PC-9 (cell line): ENCODE results near the gene WFDC12. TPM values are rescaled to one million over a fixed set of nuclear protein-coding genes. Genes with fewer than 3 reads are reported as not detected.
A peak's percentile ranks its signal among the peaks of the same experiment; 100 is the strongest.

Experiments
- BruUV-seq: library from RNA; stranded (reverse); fragments of 400-500 nt; replicated peaks from 2 replicates; lab custom pipeline; 2021; lab: Mats Ljungman, UMichigan
- CTCF ChIA-PET: fragments of 300-600 bp; sonication (Branson Sonifier 250); formaldehyde crosslinking; loops from one replicate; lab custom pipeline; 2022; ENCODE audit warnings: antibody characterized with exemption; lab: Charles Lee
- POLR2A ChIA-PET: fragments of 300-600 bp; sonication (Branson Sonifier 250); formaldehyde crosslinking; loops from one replicate; lab custom pipeline; 2022; ENCODE audit warnings: antibody characterized with exemption; ENCODE audit not compliant: unreplicated experiment; lab: Charles Lee
- DNase-seq, 2 experiments: peaks; one replicate each; pipeline versions ENCODE4 v3.0.0 to v3.0.0-alpha.2; 2015 to 2022; ENCODE audit warnings: mixed read lengths in 1 of 2
- H2AFZ ChIP-seq: fragments of 200-600 bp; sonication (generic); 2 replicates; pipeline ENCODE4 v1.8.1; 2017; ENCODE audit warnings: antibody characterized with exemption
- H3F3A ChIP-seq: fragments of 200-600 bp; sonication (generic); 2 replicates; pipeline ENCODE4 v1.8.1; 2017; ENCODE audit warnings: antibody characterized with exemption, mild to moderate bottlenecking, low read depth; ENCODE audit not compliant: insufficient read depth
- H3K27ac ChIP-seq: fragments of 200-600 bp; sonication (generic); 2 replicates; pipeline ENCODE4 v1.6.1; 2016; ENCODE audit warnings: mixed run types
- H3K27me3 ChIP-seq: fragments of 200-600 bp; sonication (generic); 2 replicates; pipeline ENCODE4 v1.6.1; 2016; ENCODE audit warnings: low read depth, mixed run types; ENCODE audit not compliant: insufficient read depth
- H3K36me3 ChIP-seq: fragments of 200-600 bp; sonication (generic); 2 replicates; pipeline ENCODE4 v1.6.1; 2016; ENCODE audit warnings: low read depth, mixed run types
- H3K4me1 ChIP-seq: fragments of 200-600 bp; sonication (generic); replicated peaks from 2 replicates; pipeline ENCODE4 v1.6.1; 2016; ENCODE audit warnings: mixed run types; ENCODE audit not compliant: insufficient read depth
- H3K4me2 ChIP-seq: fragments of 200-600 bp; sonication (generic); 2 replicates; pipeline ENCODE4 v1.6.1; 2017; ENCODE audit warnings: mixed run types
- H3K4me3 ChIP-seq: fragments of 200-600 bp; sonication (generic); 2 replicates; pipeline ENCODE4 v1.6.1; 2016; ENCODE audit warnings: mixed run types
- H3K79me2 ChIP-seq: fragments of 200-600 bp; sonication (generic); 2 replicates; pipeline ENCODE4 v1.6.1; 2017; ENCODE audit warnings: low read depth, mixed run types
- H3K9me2 ChIP-seq: fragments of 200-600 bp; sonication (generic); 2 replicates; pipeline ENCODE4 v1.8.1; 2017; ENCODE audit warnings: mild to moderate bottlenecking; ENCODE audit not compliant: insufficient read depth
- H3K9me3 ChIP-seq: fragments of 200-600 bp; sonication (generic); 2 replicates; pipeline ENCODE4 v1.8.1; 2016; ENCODE audit warnings: low read depth; ENCODE audit not compliant: insufficient read depth
- H4K20me1 ChIP-seq: fragments of 200-600 bp; sonication (generic); 2 replicates; pipeline ENCODE4 v1.8.1; 2017; ENCODE audit not compliant: insufficient read depth
- EZH2 ChIP-seq: fragments of 200-600 bp; sonication (generic); IDR thresholded peaks from 2 replicates; pipeline ENCODE4 v1.8.0; 2017; ENCODE audit warnings: antibody characterized with exemption, low read depth
- intact Hi-C: fragments of 100-400 bp; cut with micrococcal nuclease; formaldehyde crosslinking; loops from one replicate; pipeline ENCODE4 v1.10.0; 2022; ENCODE audit not compliant: unreplicated experiment
- total RNA-seq: library from RNA; stranded (reverse); gene quantifications from 2 replicates; pipeline ENCODE4 v1.2.3, GENCODE V29; 2021
- TF ChIP-seq, protein P1 (sequence below): fragments of 200-600 bp; sonication (generic); conservative IDR thresholded peaks from 2 replicates; pipeline ENCODE4 v1.6.1; 2017; ENCODE audit warnings: mixed run types, antibody characterized with exemption, mild to moderate bottlenecking, moderate library complexity

Gene WFDC12
- total RNA-seq, 1 experiment from 2014 or later, result not detected

DNA sequence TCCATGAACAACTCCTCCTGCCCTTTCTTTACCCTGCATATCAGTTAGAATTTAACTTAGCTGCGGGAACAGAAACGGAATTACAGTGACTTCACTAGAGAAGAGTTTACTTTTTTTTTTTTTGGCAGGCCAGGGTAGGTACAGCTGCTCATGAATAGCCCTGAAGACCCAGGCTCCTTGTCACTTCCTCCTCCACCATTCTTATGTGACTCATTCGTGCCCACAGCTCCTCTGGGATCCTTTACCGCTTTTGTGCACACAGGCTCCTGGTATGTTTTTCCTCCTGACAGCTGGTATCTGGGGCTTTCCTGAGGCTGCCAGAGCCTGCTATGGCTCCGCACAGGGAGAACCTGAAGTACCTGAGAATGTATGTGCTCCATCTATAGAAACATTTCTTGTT is 19.5 kb downstream of the WFDC12 start:
- H3K4me1 ChIP-seq, result peaks cover 8% of the 10 kb centered on the region; the same call in 1 of the 2 replicates
- no TSS peak for BruUV-seq
- no peaks in the 10 kb centered on the region for H3K9me2 ChIP-seq
- intact Hi-C loops, result no loop called here
- no peak overlapping the region for H3K4me3 ChIP-seq
- no peaks in the 10 kb centered on the region for H3K9me3 ChIP-seq
- H3K27ac ChIP-seq, result no peak overlapping the region
- TF ChIP-seq, protein P1, sequence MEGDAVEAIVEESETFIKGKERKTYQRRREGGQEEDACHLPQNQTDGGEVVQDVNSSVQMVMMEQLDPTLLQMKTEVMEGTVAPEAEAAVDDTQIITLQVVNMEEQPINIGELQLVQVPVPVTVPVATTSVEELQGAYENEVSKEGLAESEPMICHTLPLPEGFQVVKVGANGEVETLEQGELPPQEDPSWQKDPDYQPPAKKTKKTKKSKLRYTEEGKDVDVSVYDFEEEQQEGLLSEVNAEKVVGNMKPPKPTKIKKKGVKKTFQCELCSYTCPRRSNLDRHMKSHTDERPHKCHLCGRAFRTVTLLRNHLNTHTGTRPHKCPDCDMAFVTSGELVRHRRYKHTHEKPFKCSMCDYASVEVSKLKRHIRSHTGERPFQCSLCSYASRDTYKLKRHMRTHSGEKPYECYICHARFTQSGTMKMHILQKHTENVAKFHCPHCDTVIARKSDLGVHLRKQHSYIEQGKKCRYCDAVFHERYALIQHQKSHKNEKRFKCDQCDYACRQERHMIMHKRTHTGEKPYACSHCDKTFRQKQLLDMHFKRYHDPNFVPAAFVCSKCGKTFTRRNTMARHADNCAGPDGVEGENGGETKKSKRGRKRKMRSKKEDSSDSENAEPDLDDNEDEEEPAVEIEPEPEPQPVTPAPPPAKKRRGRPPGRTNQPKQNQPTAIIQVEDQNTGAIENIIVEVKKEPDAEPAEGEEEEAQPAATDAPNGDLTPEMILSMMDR, result no peak
- TF ChIP-seq EZH2, result no peak
- POLR2A ChIA-PET, result interaction anchor here (0.5 to 0.6 kb wide), 3 partner anchors 92 to 303 kb away, joined by 3 to 22 read pairs (median 6); no protein-coding TSS in a partner anchor
- DNase-seq, result peak; percentile 70 to 71
- no peak overlapping the region for H3K4me2 ChIP-seq
- no peak overlapping the region for H2AFZ ChIP-seq
- no peaks in the 10 kb centered on the region for H3K27me3 ChIP-seq
- H3K36me3 ChIP-seq, result no peaks in the 10 kb centered on the region
- H4K20me1 ChIP-seq, result no peaks in the 10 kb centered on the region
- CTCF ChIA-PET, result interaction anchor here (0.7 to 1.9 kb wide), 5 partner anchors 8 to 189 kb away, joined by 3 to 7 read pairs (median 3); no protein-coding TSS in a partner anchor
- no peaks in the 10 kb centered on the region for H3K79me2 ChIP-seq
- H3F3A ChIP-seq, result peaks cover 6% of the 10 kb centered on the region; the same call in 1 of the 2 replicates

DNA sequence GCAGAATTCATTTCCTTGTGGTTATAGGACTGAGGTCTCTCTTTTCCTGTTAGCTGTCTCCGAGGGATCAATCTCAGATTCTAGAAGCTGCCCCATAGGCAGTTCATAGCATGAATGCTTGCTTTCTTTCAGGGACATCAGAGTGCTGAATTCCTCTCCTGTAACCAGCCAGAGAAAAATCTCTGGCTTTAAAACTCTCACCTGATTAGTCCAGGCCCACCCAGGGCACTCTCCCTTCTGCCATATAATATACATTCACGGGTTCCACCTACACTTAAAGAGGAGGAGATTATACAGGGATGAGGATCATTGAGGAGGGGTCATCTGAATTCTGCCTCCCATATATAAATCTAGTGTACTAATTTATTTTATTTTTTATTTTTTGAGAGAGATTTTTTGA is 21.2 kb downstream of the WFDC12 start:
- intact Hi-C loops, result no loop called here
- no peak for TF ChIP-seq EZH2
- TF ChIP-seq, protein P1, result no peak
- H3K9me3 ChIP-seq, result no peaks in the 10 kb centered on the region
- CTCF ChIA-PET, result no interaction called here
- no peaks in the 10 kb centered on the region for H3K27me3 ChIP-seq
- no peak overlapping the region for H3K27ac ChIP-seq
- no peaks in the 10 kb centered on the region for H3K79me2 ChIP-seq
- peaks cover 6% of the 10 kb centered on the region; the same call in 1 of the 2 replicates for H3F3A ChIP-seq
- DNase-seq, result no peak
- no peak overlapping the region for H2AFZ ChIP-seq
- POLR2A ChIA-PET, result no interaction called here
- no peaks in the 10 kb centered on the region for H3K9me2 ChIP-seq
- no peaks in the 10 kb centered on the region for H4K20me1 ChIP-seq
- H3K4me1 ChIP-seq, result peaks cover 8% of the 10 kb centered on the region; the same call in 1 of the 2 replicates
- H3K4me3 ChIP-seq, result no peak overlapping the region
- no TSS peak for BruUV-seq
- H3K36me3 ChIP-seq, result no peaks in the 10 kb centered on the region
- no peak overlapping the region for H3K4me2 ChIP-seq

DNA sequence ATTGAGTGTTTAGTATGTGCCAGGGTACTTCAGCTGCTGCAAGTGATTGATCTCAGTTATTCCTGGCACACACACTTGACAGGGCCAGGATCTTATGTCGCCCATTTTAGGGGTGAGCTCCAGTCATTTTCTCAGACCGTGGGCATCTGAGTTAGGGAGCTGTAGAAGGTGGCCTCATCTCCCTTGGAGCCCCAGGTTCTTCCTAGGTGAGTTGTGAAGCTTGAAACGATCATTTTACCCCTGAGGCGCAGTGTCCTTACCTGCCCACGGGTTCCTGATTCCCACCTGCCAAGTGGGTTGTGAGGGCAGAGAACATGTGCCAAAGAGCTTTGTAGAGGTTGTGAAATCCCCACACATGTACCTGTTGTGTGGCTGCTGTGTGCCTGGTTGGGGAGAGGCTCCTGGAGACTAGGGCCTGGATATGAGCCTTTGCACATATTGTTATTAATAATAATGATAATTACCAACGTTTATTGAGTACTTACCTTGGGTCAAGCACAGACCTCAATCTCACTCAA is 22.9 kb downstream of the WFDC12 start:
- ChIA-PET CTCF (no interaction called here), POLR2A (no interaction called here)
- no peaks in the 10 kb centered on the region for H3K27me3 ChIP-seq
- no peaks in the 10 kb centered on the region for H3K9me2 ChIP-seq
- H3F3A ChIP-seq, result peaks cover 6% of the 10 kb centered on the region; the same call in 1 of the 2 replicates
- no peaks in the 10 kb centered on the region for H3K79me2 ChIP-seq
- BruUV-seq, result no TSS peak
- no peaks in the 10 kb centered on the region for H4K20me1 ChIP-seq
- no peak overlapping the region for H3K4me3 ChIP-seq
- no peak overlapping the region for H3K27ac ChIP-seq
- intact Hi-C loops, result no loop called here
- H2AFZ ChIP-seq, result no peak overlapping the region
- H3K4me1 ChIP-seq, result peaks cover 8% of the 10 kb centered on the region; the same call in 1 of the 2 replicates
- H3K9me3 ChIP-seq, result no peaks in the 10 kb centered on the region
- no peak for DNase-seq
- no peak overlapping the region for H3K4me2 ChIP-seq
- no peaks in the 10 kb centered on the region for H3K36me3 ChIP-seq
- TF ChIP-seq, protein P1, result no peak
- no peak for TF ChIP-seq EZH2
